ENCODE measurements around the gene MARVELD2. TPM values are rescaled to one million over a fixed set of nuclear protein-coding genes. Genes with fewer than 3 reads are reported as not detected.

MARVELD2 gene
- total and polyA plus RNA-seq, 8 donors: 3.7 to 37.1 (median 8.0) TPM

DNA sequence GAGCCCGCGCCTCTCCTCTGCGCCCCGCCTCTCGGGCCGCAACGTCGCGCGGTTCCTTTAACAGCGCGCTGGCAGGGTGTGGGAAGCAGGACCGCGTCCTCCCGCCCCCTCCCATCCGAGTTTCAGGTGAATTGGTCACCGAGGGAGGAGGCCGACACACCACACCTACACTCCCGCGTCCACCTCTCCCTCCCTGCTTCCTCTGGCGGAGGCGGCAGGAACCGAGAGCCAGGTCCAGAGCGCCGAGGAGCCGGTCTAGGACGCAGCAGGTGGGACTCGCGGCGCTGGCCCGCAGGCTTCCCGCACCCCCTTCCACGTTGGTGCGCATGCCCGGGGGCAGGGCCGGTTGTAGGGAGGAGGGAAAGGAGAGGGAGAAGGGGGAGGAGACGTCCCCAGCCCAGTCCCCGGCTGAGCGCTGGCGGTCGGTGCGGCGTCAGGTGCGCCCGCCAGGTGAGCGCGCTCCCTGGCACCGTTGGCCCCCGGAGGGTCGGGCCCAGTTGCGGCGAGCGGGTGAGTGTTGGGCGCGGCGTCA, 77.5 kb downstream of the MARVELD2 start, which contains the start of gene OCLN:
TSS of gene OCLN (plus strand) at position 400 of the 532 bp plus-strand sequence. CDS start 11,455 bp downstream, outside the sequence.
- WGBS, 5 donors: 1% methylated on average over 18 to 56 of the region's 56 CpGs
- Histone ChIP-seq H3K36me3 (no peaks in the 10 kb centered on the region), H3K9me3 (no peaks in the 10 kb centered on the region), H3K4me3 (peak within 1 kb of the TSS; percentile 59 to 83 (median 70)), H3K4me1 (peaks cover 27 to 59% (median 37%) of the 10 kb centered on the region in 4 donors), H3K27ac (peak within 1 kb of the TSS; percentile 90 to 100 (median 93)), H3K27me3 (peaks cover 0 to 54% (median 11%) of the 10 kb centered on the region in 3 donors)
- DNase-seq: peak; percentile 86 to 95
- TF ChIP-seq POLR2A (IDR thresholded peaks at IDR 0.05) (peak in 2 of 4 donors; percentile 68 to 87), POLR2AphosphoS5 (IDR thresholded peaks at IDR 0.05) (peak in 2 of 3 donors; percentile 90 to 93), EP300 (IDR thresholded peaks at IDR 0.05) (no peak)
- TF ChIP-seq, protein P1, sequence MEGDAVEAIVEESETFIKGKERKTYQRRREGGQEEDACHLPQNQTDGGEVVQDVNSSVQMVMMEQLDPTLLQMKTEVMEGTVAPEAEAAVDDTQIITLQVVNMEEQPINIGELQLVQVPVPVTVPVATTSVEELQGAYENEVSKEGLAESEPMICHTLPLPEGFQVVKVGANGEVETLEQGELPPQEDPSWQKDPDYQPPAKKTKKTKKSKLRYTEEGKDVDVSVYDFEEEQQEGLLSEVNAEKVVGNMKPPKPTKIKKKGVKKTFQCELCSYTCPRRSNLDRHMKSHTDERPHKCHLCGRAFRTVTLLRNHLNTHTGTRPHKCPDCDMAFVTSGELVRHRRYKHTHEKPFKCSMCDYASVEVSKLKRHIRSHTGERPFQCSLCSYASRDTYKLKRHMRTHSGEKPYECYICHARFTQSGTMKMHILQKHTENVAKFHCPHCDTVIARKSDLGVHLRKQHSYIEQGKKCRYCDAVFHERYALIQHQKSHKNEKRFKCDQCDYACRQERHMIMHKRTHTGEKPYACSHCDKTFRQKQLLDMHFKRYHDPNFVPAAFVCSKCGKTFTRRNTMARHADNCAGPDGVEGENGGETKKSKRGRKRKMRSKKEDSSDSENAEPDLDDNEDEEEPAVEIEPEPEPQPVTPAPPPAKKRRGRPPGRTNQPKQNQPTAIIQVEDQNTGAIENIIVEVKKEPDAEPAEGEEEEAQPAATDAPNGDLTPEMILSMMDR (IDR thresholded peaks at IDR 0.05): peak in 3 of 7 experiments; percentile 5 to 34 (median 9)
- intact Hi-C loops (cut with DNase I; ENCODE audit: low total_unique reads): no loop called here

- H3K27ac ChIP-seq: peak overlapping the region; percentile 90 to 100 (median 93)
- 0 to 1% (median 0%) methylated on average over 21 to 42 of the region's 42 CpGs for WGBS, 5 donors
- peaks cover 27 to 59% (median 37%) of the 10 kb centered on the region in 4 donors for H3K4me1 ChIP-seq
- no peaks in the 10 kb centered on the region for H3K36me3 ChIP-seq
- TF ChIP-seq, protein P1 (IDR thresholded peaks at IDR 0.05): no peak
- intact Hi-C loops (cut with DNase I; ENCODE audit: low total_unique reads): no loop called here
- H3K27me3 ChIP-seq: peaks cover 0 to 52% (median 11%) of the 10 kb centered on the region in 3 donors
- peak overlapping the region; percentile 59 to 83 (median 70) for H3K4me3 ChIP-seq
- peak in 1 of 2 donors; percentile 44 for DNase-seq
- no peaks in the 10 kb centered on the region for H3K9me3 ChIP-seq
These were observed 78.0 kb downstream of the MARVELD2 start for GRCh38 chr5:69492923-69493395.

- DNase-seq: peak; percentile 53 to 81
- no peaks in the 10 kb centered on the region for H3K9me3 ChIP-seq
- WGBS, 5 donors: 1 to 7% (median 2%) methylated on average over 34 to 62 of the region's 62 CpGs
These were observed 78.6 kb downstream of the MARVELD2 start for GRCh38 chr5:69493396-69494133.

More at GRCh38 chr5:69493396-69494133, 78.6 kb downstream of the MARVELD2 start:
- no peak for TF ChIP-seq POLR2A (IDR thresholded peaks at IDR 0.05)
- TF ChIP-seq POLR2AphosphoS5 (IDR thresholded peaks at IDR 0.05): no peak
- TF ChIP-seq, protein P1 (IDR thresholded peaks at IDR 0.05): no peak
- TF ChIP-seq EP300 (IDR thresholded peaks at IDR 0.05): no peak
- peaks cover 0 to 54% (median 11%) of the 10 kb centered on the region in 3 donors for H3K27me3 ChIP-seq
- H3K27ac ChIP-seq: peak overlapping the region; percentile 90 to 100 (median 93)
- H3K4me3 ChIP-seq: peak overlapping the region; percentile 59 to 83 (median 70)
- intact Hi-C loops (cut with DNase I; ENCODE audit: low total_unique reads): no loop called here
- H3K36me3 ChIP-seq: no peaks in the 10 kb centered on the region
- peaks cover 26 to 59% (median 40%) of the 10 kb centered on the region in 4 donors for H3K4me1 ChIP-seq

Small RNAs within 50 kb of the gene (small RNA-seq; reads per million reads assigned to genes)
- 0 reads per million in 4 donors for gene RN7SL616P
- 0 reads per million in 4 donors for gene RPS27P14

Other genes with a start within 250 kb of the MARVELD2 start
- gene CCNB1, start 248.0 kb upstream of the MARVELD2 start, total RNA-seq: 10 to 100 TPM in 2 of 5 donors, 1 to 10 TPM in 2, not detected in 1; 6.2 to 31.3 (median 15.1) TPM
- 10 to 100 TPM in 2 of 3 donors, 1 to 10 TPM in 1; 7.2 to 34.4 (median 14.4) TPM for gene CCNB1, start 248.0 kb upstream of the MARVELD2 start, polyA plus RNA-seq
- gene CENPH, start 225.5 kb upstream of the MARVELD2 start, total RNA-seq: 10 to 100 TPM in 2 of 5 donors, 1 to 10 TPM in 2, under 1 TPM in 1; 0.45 to 15.6 (median 1.8) TPM
- 1 to 10 TPM; 3.5 to 5.6 (median 3.7) TPM for gene CENPH, start 225.5 kb upstream of the MARVELD2 start, polyA plus RNA-seq
- 10 to 100 TPM in 2 of 5 donors, 1 to 10 TPM in 1, not detected in 2; 5.8 to 51.4 (median 14.1) TPM for gene CDK7, start 180.2 kb upstream of the MARVELD2 start, total RNA-seq
- 10 to 100 TPM; 18.2 to 30.0 (median 29.8) TPM for gene CDK7, start 180.2 kb upstream of the MARVELD2 start, polyA plus RNA-seq
- 10 to 100 TPM in 3 of 5 donors, 1 to 10 TPM in 2; 7.6 to 26.3 (median 17.4) TPM for gene CCDC125, start 82.3 kb upstream of the MARVELD2 start, total RNA-seq
- 10 to 100 TPM in 1 of 3 donors, 1 to 10 TPM in 2; 4.4 to 11.9 (median 5.0) TPM for gene CCDC125, start 82.3 kb upstream of the MARVELD2 start, polyA plus RNA-seq
- 10 to 100 TPM in 3 of 5 donors, not detected in 2; 17.5 to 42.0 (median 32.7) TPM for gene AK6, start 45.6 kb upstream of the MARVELD2 start, total RNA-seq
- gene AK6, start 45.6 kb upstream of the MARVELD2 start, polyA plus RNA-seq: 10 to 100 TPM; 40.8 to 45.4 (median 44.2) TPM
- 10 to 100 TPM in 2 of 5 donors, 1 to 10 TPM in 3; 1.2 to 54.2 (median 8.5) TPM for gene TAF9, start 45.6 kb upstream of the MARVELD2 start, total RNA-seq
- gene TAF9, start 45.6 kb upstream of the MARVELD2 start, polyA plus RNA-seq: 10 to 100 TPM; 52.5 to 77.9 (median 64.4) TPM
- 10 to 100 TPM; 11.1 to 42.5 (median 30.3) TPM for gene RAD17, start 45.3 kb upstream of the MARVELD2 start, total RNA-seq
- gene RAD17, start 45.3 kb upstream of the MARVELD2 start, polyA plus RNA-seq: 10 to 100 TPM in 2 of 3 donors, 1 to 10 TPM in 1; 9.4 to 13.1 (median 11.5) TPM
- 10 to 100 TPM; 17.5 to 81.9 (median 52.3) TPM for gene OCLN, start 77.7 kb downstream of the MARVELD2 start, total RNA-seq
- 10 to 100 TPM in 1 of 3 donors, 1 to 10 TPM in 2; 4.4 to 12.5 (median 7.3) TPM for gene OCLN, start 77.7 kb downstream of the MARVELD2 start, polyA plus RNA-seq
- 10 to 100 TPM in 3 of 5 donors, 1 to 10 TPM in 2; 4.7 to 55.1 (median 17.4) TPM for gene GTF2H2C, start 145.1 kb downstream of the MARVELD2 start, total RNA-seq
- gene GTF2H2C, start 145.1 kb downstream of the MARVELD2 start, polyA plus RNA-seq: 10 to 100 TPM in 2 of 3 donors, 1 to 10 TPM in 1; 7.5 to 12.4 (median 11.4) TPM